ENCODE data around the gene TRIM45. TPM values are rescaled to one million over a fixed set of nuclear protein-coding genes. Genes with fewer than 3 reads are reported as not detected.

The TRIM45 gene
- total RNA-seq, 2 experiments from 2014 or later: not detected

- Histone ChIP-seq H2AFZ (ENCODE audit: low read length) (no peak overlapping the region), H3K4me2 (ENCODE audit: low read length) (no peak overlapping the region), H3K4me1 (ENCODE audit: insufficient read depth, low read length, poor library complexity, severe bottlenecking) (no peaks in the 10 kb centered on the region), H3K36me3 (ENCODE audit: insufficient read depth, low read length) (no peaks in the 10 kb centered on the region), H3K9me3 (ENCODE audit: low read length) (peaks cover 2% of the 10 kb centered on the region; the same call in 1 of the 2 replicates), H4K20me1 (ENCODE audit: insufficient read depth, low read length) (no peaks in the 10 kb centered on the region), H3K27ac (ENCODE audit: low read depth, low read length, poor library complexity, severe bottlenecking) (no peak overlapping the region), H3K79me2 (ENCODE audit: insufficient read depth, low read depth, low read length) (no peaks in the 10 kb centered on the region), H3K9me2 (ENCODE audit: insufficient read depth, low read length) (no peaks in the 10 kb centered on the region), H3K4me3 (ENCODE audit: low read depth, low read length, poor library complexity, severe bottlenecking) (no peak overlapping the region)
- intact Hi-C loops (cut with micrococcal nuclease; ENCODE audit: unreplicated experiment): no loop called here
- no peak for DNase-seq (ENCODE audit: low spot score)
- ChIA-PET POLR2A (interaction anchor here (0.7 kb wide), 1 partner anchor 1109 kb away, joined by 3 read pairs; no protein-coding TSS in a partner anchor), CTCF (ENCODE audit: unreplicated experiment) (no interaction called here)
- no TSS peak for BruUV-seq (replicated peaks)
- no peak for TF ChIP-seq EZH2phosphoT487 (IDR thresholded peaks at IDR 0.05; ENCODE audit: borderline replicate concordance, low read depth, low read length)
- no peak for TF ChIP-seq CTCF (conservative IDR thresholded peaks at IDR 0.05; ENCODE audit: low read length)
Measured at GRCh38 chr1:117146575-117147340, 25.2 kb upstream of the TRIM45 start.

GRCh38 chr1:117146072-117146471 lies 24.5 kb upstream of the TRIM45 start:
- ChIA-PET POLR2A (no interaction called here), CTCF (ENCODE audit: unreplicated experiment) (no interaction called here)
- Histone ChIP-seq H3K9me3 (ENCODE audit: low read length) (no peaks in the 10 kb centered on the region), H3K9me2 (ENCODE audit: insufficient read depth, low read length) (no peaks in the 10 kb centered on the region), H3K36me3 (ENCODE audit: insufficient read depth, low read length) (no peaks in the 10 kb centered on the region), H3K4me2 (ENCODE audit: low read length) (no peak overlapping the region), H3K4me3 (ENCODE audit: low read depth, low read length, poor library complexity, severe bottlenecking) (no peak overlapping the region), H3K79me2 (ENCODE audit: insufficient read depth, low read depth, low read length) (no peaks in the 10 kb centered on the region), H3K27ac (ENCODE audit: low read depth, low read length, poor library complexity, severe bottlenecking) (no peak overlapping the region), H2AFZ (ENCODE audit: low read length) (no peak overlapping the region), H4K20me1 (ENCODE audit: insufficient read depth, low read length) (no peaks in the 10 kb centered on the region), H3K4me1 (ENCODE audit: insufficient read depth, low read length, poor library complexity, severe bottlenecking) (no peaks in the 10 kb centered on the region)
- TF ChIP-seq CTCF (conservative IDR thresholded peaks at IDR 0.05; ENCODE audit: low read length): no peak
- no peak for TF ChIP-seq EZH2phosphoT487 (IDR thresholded peaks at IDR 0.05; ENCODE audit: borderline replicate concordance, low read depth, low read length)
- no TSS peak for BruUV-seq (replicated peaks)
- DNase-seq (ENCODE audit: low spot score): no peak
- intact Hi-C loops (cut with micrococcal nuclease; ENCODE audit: unreplicated experiment): no loop called here

- Histone ChIP-seq H3K36me3 (ENCODE audit: insufficient read depth, low read length) (no peaks in the 10 kb centered on the region), H3K4me3 (ENCODE audit: low read depth, low read length, poor library complexity, severe bottlenecking) (no peak overlapping the region), H3K27ac (ENCODE audit: low read depth, low read length, poor library complexity, severe bottlenecking) (no peak overlapping the region), H3K79me2 (ENCODE audit: insufficient read depth, low read depth, low read length) (no peaks in the 10 kb centered on the region), H3K4me1 (ENCODE audit: insufficient read depth, low read length, poor library complexity, severe bottlenecking) (no peaks in the 10 kb centered on the region), H3K4me2 (ENCODE audit: low read length) (no peak overlapping the region), H4K20me1 (ENCODE audit: insufficient read depth, low read length) (no peaks in the 10 kb centered on the region), H3K9me3 (ENCODE audit: low read length) (no peaks in the 10 kb centered on the region), H3K9me2 (ENCODE audit: insufficient read depth, low read length) (no peaks in the 10 kb centered on the region), H2AFZ (ENCODE audit: low read length) (no peak overlapping the region)
- TF ChIP-seq EZH2phosphoT487 (IDR thresholded peaks at IDR 0.05; ENCODE audit: borderline replicate concordance, low read depth, low read length) (no peak), CTCF (conservative IDR thresholded peaks at IDR 0.05; ENCODE audit: low read length) (no peak)
- no TSS peak for BruUV-seq (replicated peaks)
- CTCF ChIA-PET (ENCODE audit: unreplicated experiment): no interaction called here
- no peak for DNase-seq (ENCODE audit: low spot score)
- POLR2A ChIA-PET: no interaction called here
- intact Hi-C loops (cut with micrococcal nuclease; ENCODE audit: unreplicated experiment): no loop called here
Measured at GRCh38 chr1:117143871-117144270, 22.3 kb upstream of the TRIM45 start.

Measured in OCI-LY7 (cell line).